ENCODE measurements around the gene ADGRL1.
A peak's percentile ranks its signal among the peaks of the same experiment; 100 is the strongest.

ADGRL1 gene

GRCh38 chr19:14120497-14120780 lies 85.5 kb downstream of the ADGRL1 start:
- H3K27me3 ChIP-seq (ENCODE audit: insufficient read depth, poor library complexity, severe bottlenecking), result no peaks in the 10 kb centered on the region
- no peak for DNase-seq (ENCODE audit: low read depth in 1 of 2, low spot score in 1 of 2)
- H3K27ac ChIP-seq (replicated peaks), result no peak overlapping the region
- no peak overlapping the region for H3K4me3 ChIP-seq (replicated peaks; ENCODE audit: insufficient read depth, low read length)
- no peak for TF ChIP-seq POLR2AphosphoS5 (IDR thresholded peaks at IDR 0.05; ENCODE audit: low read depth)
- no peak for TF ChIP-seq GABPA (IDR thresholded peaks at IDR 0.05; ENCODE audit: low read depth)
- TF ChIP-seq, protein P1, sequence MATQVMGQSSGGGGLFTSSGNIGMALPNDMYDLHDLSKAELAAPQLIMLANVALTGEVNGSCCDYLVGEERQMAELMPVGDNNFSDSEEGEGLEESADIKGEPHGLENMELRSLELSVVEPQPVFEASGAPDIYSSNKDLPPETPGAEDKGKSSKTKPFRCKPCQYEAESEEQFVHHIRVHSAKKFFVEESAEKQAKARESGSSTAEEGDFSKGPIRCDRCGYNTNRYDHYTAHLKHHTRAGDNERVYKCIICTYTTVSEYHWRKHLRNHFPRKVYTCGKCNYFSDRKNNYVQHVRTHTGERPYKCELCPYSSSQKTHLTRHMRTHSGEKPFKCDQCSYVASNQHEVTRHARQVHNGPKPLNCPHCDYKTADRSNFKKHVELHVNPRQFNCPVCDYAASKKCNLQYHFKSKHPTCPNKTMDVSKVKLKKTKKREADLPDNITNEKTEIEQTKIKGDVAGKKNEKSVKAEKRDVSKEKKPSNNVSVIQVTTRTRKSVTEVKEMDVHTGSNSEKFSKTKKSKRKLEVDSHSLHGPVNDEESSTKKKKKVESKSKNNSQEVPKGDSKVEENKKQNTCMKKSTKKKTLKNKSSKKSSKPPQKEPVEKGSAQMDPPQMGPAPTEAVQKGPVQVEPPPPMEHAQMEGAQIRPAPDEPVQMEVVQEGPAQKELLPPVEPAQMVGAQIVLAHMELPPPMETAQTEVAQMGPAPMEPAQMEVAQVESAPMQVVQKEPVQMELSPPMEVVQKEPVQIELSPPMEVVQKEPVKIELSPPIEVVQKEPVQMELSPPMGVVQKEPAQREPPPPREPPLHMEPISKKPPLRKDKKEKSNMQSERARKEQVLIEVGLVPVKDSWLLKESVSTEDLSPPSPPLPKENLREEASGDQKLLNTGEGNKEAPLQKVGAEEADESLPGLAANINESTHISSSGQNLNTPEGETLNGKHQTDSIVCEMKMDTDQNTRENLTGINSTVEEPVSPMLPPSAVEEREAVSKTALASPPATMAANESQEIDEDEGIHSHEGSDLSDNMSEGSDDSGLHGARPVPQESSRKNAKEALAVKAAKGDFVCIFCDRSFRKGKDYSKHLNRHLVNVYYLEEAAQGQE (IDR thresholded peaks at IDR 0.05; ENCODE audit: insufficient replicate concordance, low read depth), result no peak
- TF ChIP-seq, protein P2, sequence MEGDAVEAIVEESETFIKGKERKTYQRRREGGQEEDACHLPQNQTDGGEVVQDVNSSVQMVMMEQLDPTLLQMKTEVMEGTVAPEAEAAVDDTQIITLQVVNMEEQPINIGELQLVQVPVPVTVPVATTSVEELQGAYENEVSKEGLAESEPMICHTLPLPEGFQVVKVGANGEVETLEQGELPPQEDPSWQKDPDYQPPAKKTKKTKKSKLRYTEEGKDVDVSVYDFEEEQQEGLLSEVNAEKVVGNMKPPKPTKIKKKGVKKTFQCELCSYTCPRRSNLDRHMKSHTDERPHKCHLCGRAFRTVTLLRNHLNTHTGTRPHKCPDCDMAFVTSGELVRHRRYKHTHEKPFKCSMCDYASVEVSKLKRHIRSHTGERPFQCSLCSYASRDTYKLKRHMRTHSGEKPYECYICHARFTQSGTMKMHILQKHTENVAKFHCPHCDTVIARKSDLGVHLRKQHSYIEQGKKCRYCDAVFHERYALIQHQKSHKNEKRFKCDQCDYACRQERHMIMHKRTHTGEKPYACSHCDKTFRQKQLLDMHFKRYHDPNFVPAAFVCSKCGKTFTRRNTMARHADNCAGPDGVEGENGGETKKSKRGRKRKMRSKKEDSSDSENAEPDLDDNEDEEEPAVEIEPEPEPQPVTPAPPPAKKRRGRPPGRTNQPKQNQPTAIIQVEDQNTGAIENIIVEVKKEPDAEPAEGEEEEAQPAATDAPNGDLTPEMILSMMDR (IDR thresholded peaks at IDR 0.05; ENCODE audit: insufficient read depth, low read length), result no peak
- no peak for TF ChIP-seq SPI1 (IDR thresholded peaks at IDR 0.05; ENCODE audit: borderline replicate concordance, low read depth)

DNA sequence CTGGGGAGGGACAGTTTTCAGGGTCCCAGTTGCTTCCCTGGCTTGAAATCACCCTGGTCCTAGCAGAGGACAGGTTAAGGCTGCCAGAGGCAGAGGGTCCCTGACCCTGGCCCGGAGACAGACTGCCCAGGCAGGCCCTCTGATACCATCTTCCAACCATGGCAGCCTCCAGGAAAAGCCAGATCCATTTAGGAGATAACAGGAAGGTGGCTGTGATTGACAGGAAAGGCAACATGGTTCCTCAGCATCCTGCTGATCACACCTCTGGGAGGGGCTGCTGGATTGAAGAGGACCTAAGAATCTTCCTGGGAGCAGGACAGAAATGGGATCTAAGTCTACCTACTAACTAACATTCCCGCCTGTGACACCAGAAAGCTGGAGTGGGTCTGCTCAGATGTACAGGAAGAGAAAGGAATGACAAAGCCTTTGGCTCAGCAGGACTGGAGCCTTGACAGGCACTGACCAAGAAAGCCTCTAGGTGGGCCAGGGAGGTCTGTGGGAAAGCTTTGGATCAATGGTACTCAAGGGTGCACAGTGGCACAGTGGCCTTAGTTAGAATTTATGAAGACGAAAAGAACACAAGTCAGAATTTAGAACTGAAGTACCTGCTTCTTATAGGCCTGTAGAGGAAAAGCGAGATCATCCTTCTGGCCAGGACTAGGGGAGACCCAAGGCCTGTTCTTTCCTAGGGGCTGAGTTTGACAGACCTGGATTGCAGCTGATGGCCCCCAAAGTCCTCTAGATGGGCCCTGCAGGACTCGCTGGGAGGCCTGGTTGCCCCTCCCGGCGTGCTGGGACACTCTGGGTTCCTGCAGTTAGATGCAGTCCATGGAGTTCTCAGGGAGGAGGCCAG lies 86.1 kb downstream of the ADGRL1 start:
- no peak overlapping the region; the same call in 1 of the 2 replicates for H3K27ac ChIP-seq (replicated peaks)
- no peaks in the 10 kb centered on the region for H3K27me3 ChIP-seq (ENCODE audit: insufficient read depth, poor library complexity, severe bottlenecking)
- TF ChIP-seq SPI1 (IDR thresholded peaks at IDR 0.05; ENCODE audit: borderline replicate concordance, low read depth), result no peak
- 0 out of 2 replicates have a peak, but pooled peaks have one; percentile 9 for TF ChIP-seq POLR2AphosphoS5 (IDR thresholded peaks at IDR 0.05; ENCODE audit: low read depth)
- TF ChIP-seq, protein P1 (IDR thresholded peaks at IDR 0.05; ENCODE audit: insufficient replicate concordance, low read depth), result no peak
- DNase-seq (ENCODE audit: low read depth in 1 of 2, low spot score in 1 of 2), result no peak
- no peak overlapping the region for H3K4me3 ChIP-seq (replicated peaks; ENCODE audit: insufficient read depth, low read length)

- TF ChIP-seq, protein P1 (IDR thresholded peaks at IDR 0.05; ENCODE audit: insufficient replicate concordance, low read depth), result no peak
- TF ChIP-seq, protein P2 (IDR thresholded peaks at IDR 0.05; ENCODE audit: insufficient read depth, low read length), result no peak
- TF ChIP-seq POLR2AphosphoS5 (IDR thresholded peaks at IDR 0.05; ENCODE audit: low read depth) (no peak), GABPA (IDR thresholded peaks at IDR 0.05; ENCODE audit: low read depth) (no peak), SPI1 (IDR thresholded peaks at IDR 0.05; ENCODE audit: borderline replicate concordance, low read depth) (no peak)
- H3K27me3 ChIP-seq (ENCODE audit: insufficient read depth, poor library complexity, severe bottlenecking), result no peaks in the 10 kb centered on the region
- no peak for DNase-seq (ENCODE audit: low read depth in 1 of 2, low spot score in 1 of 2)
- peak overlapping the region; percentile 51 for H3K4me3 ChIP-seq (replicated peaks; ENCODE audit: insufficient read depth, low read length)
- H3K27ac ChIP-seq (replicated peaks), result peak overlapping the region; percentile 79
Measured at GRCh38 chr19:14119146-14119545, 86.8 kb downstream of the ADGRL1 start.

Measured in HL-60 (cell line).